Activated T-cell treated with anti-CD3 and anti-CD28 coated beads, Interleukin-2, amount 50 U/mL, for 1 hour (primary cell): Measurements from ENCODE around the gene CDKN3.
"Not testable (repeated sequence)": the region's sequence is repeated elsewhere in the genome, so short reads cannot be mapped to it uniquely, and the experiment has no call there.

ENCODE experiments used
- DNase-seq: peaks from one replicate; pipeline ENCODE4 v3.0.0-alpha.2; 2020

CDKN3 gene

GRCh38 chr14:54424479-54424901, 27.7 kb downstream of the CDKN3 start:
- DNase-seq = no peak

GRCh38 chr14:54425068-54425467, 28.3 kb downstream of the CDKN3 start:
- DNase-seq = no peak

DNA sequence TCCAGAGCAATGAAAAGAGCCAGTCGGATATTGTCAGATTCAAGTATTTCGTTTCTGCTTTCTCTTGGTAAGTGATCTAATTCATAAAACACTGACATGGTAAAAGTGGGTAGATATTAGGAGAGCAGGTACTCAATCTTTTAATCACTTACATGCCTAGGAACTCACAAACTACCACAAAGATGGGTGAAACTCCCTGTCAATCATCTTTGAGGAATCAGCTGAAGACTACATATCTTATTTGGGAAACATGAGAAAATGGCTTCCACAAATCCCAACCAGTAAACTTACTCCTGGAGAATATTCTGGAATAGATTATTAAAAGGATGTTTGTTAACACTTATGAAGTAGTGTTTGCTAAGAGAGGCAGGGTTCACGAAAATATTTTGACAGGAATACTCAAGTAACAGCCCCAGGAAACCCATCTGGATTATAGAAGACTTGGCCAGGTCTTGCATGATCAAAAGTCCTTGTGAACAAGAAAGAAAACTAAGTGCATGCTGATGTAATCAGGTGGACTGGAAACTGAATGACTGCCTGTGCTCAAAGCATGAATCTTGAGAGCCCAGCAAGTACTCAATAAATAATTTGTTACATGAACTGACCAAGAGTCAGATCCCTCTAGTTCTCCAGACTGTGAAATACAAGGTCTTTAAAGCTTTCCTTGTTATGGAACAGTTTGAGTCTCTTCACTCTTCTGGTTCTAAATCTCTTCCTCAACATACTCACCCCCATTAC, 28.9 kb downstream of the CDKN3 start:
- no peak for DNase-seq

DNA sequence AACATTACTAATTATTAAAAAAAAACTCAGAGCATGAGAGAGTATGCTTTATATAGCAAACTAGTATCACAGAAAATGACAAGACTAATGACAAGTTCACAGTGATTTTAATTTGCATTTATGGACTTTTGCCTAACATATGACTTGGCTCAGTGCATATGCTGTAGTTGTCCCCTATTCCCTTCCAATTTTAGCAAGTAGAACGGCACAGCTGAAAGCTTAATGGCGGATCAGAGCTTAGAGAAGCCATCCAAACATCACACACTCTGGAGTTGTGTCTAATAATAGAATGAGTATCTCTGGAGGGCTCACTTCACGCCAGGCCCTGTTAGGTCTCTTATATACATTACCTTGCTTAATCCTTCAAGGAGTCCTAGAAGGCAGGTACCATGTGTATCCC, 31.1 kb downstream of the CDKN3 start:
- no peak for DNase-seq

DNA sequence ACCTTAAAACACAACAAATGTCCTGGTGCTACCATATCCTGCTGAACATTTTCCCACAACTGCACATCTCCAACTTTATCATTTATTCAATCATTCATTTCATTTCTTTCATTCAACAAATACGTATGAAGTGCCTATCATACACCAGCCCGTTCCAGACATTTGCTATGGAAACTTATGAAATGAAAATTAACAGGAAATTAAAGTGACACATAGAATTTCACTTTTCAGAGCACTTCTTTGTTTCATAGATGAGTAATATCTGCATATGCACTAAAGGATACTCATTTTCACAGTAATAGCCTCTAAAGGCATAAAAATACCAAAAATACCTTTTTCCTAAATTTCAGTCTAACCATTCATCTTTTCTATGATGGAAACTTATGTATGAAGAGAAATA, 31.7 kb downstream of the CDKN3 start:
- no peak for DNase-seq

GRCh38 chr14:54435500-54435981, 38.7 kb downstream of the CDKN3 start:
- DNase-seq = no peak

DNA sequence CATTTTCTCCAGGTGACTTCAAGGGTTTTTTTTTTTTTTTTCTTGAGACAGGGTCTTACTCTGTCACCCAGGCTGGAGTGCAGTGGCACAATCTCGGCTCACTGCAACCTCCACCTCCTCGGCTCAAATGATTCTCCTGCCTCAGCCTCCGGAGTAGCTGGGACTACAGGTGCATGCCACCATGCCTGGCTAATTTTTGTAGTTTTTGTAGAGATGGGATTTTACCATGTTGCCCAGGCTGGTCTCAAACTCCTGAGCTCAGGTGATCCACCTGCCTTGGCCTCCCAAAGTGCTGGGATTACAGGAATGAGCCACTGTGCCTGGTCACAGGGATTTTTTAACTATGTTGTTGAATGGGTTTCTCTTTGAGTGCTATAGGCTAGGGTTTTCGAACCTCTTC, 41.1 kb downstream of the CDKN3 start:
- not testable (repeated sequence) for DNase-seq

DNA sequence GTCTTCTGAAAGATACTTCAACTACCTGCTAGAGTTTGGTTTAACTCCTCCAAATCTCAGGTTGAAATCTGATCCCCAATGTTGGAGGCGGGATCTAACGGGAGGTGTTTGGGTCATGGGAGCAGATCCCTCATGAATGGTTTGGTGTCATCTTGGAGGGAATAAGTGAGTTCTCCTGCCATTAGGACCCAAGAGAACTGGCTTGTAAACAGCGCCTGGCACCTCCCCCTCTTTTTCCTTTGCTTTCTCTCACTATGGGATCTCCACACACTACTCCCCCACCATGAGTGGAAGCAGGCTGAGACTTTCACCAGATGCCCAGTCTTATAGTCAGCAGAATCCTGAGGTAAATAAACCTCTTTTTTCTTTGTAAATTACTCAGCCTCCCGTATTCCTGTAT, 41.9 kb downstream of the CDKN3 start:
- no peak for DNase-seq

GRCh38 chr14:54440037-54440436, 43.2 kb downstream of the CDKN3 start:
- no peak for DNase-seq

DNA sequence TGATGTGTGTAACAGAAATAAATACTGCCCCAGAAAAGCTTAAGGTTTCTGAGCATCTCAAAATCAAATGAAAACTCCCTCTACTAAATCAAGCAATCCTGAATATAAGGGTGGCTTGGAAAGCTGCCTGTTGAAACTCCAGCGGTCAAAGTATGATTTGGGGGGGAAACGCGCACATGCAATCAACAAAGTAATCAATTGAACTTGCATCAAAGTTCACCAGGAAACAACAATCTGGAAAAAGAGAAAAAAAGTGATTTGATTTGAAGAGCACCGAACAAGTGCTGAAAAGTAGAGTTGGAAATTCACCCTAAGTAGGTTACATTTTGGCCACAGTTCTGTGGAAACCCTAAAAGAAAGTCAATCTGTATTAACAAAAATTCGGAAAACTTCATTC, 43.7 kb downstream of the CDKN3 start:
- DNase-seq = no peak

GRCh38 chr14:54440873-54441868, 44.4 kb downstream of the CDKN3 start, which contains the start of gene CNIH1:
TSS of gene CNIH1 (minus strand) at chr14:54441374. CDS start at chr14:54441327, 47 bp downstream.
- DNase-seq = peak; percentile 98

- not testable (repeated sequence) for DNase-seq
Observed at GRCh38 chr14:54442961-54443360, 46.2 kb downstream of the CDKN3 start.

- DNase-seq = no peak
Observed at GRCh38 chr14:54443981-54444380, 47.2 kb downstream of the CDKN3 start.

- DNase-seq = no peak
Observed at GRCh38 chr14:54444681-54445080, 47.9 kb downstream of the CDKN3 start.

DNA sequence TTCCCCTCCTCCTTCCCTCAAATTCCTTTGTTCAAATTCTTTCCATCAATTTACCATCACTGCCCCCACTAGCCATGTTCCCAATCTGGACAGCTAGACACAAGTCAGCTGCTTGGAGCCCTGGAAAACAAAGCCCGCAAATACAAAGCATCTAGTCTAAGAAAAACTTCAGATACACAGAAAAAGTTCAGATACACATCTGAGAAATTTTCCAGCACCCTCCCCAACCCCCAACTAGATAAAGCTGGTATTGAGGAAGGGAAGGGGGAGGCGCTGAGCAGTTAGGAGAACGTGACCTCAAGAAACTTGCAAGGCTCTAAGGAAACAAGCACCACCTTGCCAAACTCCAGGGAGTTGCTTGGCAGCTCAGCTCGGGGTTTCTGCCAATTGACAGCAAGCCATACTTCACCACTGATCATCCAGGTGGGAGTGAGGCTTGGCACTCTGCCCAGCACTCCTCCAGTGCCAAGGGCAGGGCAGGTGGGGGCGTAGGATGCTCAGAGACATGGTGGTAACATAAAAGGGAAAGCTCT, 49.4 kb downstream of the CDKN3 start:
- no peak for DNase-seq

DNA sequence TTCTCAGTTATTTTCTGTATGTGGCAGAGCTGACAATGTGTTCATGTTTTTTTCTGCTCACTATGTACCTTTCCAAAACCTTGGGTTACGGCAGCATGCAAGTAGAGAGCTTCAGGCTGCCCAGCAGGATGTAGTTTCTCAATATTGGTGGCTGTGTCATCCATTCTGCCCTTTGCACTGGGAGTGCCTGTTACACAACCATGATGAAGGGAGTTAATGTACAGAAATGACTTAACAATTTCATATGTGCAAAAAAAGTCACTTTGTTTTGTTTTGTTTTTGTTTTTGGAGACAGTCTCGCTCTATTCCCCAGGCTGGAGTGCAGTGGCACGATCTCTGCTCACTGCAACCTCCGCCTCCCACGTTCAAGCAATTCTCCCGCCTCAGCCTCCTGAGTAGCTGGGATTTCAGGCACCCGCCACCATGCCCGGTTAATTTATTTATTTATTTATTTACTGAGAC, 50.5 kb downstream of the CDKN3 start:
- DNase-seq = no peak

DNA sequence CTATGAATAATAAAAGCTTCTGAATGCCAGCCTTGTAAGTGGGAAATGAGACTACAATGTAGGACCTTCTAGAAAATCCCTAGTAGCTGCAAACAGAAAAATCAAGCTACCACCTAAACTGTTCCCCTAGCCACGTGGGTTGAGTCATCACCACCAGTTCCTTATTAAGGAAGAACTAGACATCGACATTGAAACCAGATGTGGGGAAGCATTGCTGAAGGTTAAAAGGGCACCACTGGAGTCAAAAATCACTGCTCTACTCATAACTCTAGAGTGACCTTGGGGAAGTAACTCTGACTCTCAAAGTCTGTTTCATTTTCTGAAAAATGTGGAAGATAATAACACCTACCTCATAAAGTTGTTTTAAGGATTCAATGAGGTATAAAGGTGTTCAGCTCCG, 53.7 kb downstream of the CDKN3 start:
- DNase-seq = no peak

DNA sequence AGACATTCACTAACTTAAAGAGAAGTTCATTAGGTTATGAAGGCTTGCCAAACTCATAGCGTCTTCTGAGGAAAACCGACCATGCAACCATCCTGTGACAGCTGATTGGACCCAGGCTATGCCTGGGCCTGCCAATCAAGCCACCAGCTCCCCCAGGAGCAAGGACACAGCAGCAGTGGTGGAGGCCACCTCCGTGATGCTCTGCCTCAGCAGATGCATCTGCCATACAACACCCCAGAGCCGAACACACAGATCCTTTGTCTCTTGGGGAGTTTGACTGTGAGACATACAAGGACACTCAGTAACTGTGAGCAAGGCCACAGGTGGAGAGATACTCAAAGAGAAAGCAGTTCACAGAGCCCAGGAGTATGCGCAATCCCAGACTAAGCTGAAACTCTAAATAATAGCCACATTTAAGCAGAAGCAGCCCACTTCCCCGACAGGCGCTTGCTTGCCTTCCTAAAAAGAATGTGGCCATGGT, 54.4 kb downstream of the CDKN3 start:
- DNase-seq = no peak

DNA sequence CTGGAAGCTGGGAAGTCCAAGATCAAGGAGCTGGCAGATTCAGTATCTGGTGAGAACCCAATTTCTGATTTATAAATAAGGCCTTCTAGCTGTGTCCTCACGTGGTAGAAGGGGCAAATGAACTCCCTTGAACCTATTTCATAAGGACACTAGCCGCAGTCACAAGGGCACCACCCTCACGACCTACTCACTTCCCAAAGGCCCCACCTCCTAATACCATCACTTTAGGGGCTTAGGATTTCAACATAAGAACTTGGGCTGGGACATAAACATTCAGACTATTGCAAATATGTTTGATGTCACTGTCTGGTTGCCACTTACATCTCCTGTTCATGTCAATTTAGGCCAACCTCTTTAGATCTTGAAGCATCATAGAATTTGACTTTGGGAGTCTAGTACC, 55.2 kb downstream of the CDKN3 start:
- DNase-seq = no peak

DNA sequence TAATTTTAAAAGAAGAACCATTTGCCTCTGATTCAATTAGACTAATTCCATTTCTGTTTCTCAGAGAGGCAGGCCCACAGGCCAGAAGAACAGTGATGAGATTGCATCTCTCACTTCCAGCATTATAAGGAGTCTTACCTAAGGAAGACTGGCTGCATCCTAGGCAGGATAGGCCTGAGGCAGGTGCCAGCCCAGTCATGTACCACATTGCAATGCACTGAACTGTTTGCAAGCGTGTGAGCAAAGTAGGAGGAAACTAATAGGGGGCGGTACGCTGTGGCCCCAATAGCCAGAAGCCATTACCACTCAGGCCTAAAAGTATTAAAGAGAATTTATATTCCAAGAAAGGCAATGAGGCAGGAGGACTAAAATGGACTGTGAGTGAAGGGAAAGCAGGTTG, 56.4 kb downstream of the CDKN3 start:
- no peak for DNase-seq

GRCh38 chr14:54453990-54454389, 57.2 kb downstream of the CDKN3 start:
- not testable (repeated sequence) for DNase-seq

- DNase-seq = no peak
Observed at GRCh38 chr14:54455363-54455762, 58.6 kb downstream of the CDKN3 start.
